ENCODE measurements around the gene MTCL3.
"Not testable (repeated sequence)": the region's sequence is repeated elsewhere in the genome, so short reads cannot be mapped to it uniquely, and the experiment has no call there.

Gene MTCL3

GRCh38 chr6:127466416-127466815 lies 52.7 kb downstream of the MTCL3 start:
- DNase-seq (ENCODE audit: low read depth), result no peak

GRCh38 chr6:127464881-127465459 lies 54.2 kb downstream of the MTCL3 start:
- peak; percentile 52 for DNase-seq (ENCODE audit: low read depth)

GRCh38 chr6:127464161-127464880 lies 54.8 kb downstream of the MTCL3 start:
- no peak for DNase-seq (ENCODE audit: low read depth)

GRCh38 chr6:127463056-127463455 lies 56.1 kb downstream of the MTCL3 start:
- DNase-seq (ENCODE audit: low read depth), result no peak

GRCh38 chr6:127462376-127462775 lies 56.8 kb downstream of the MTCL3 start:
- DNase-seq (ENCODE audit: low read depth), result no peak

GRCh38 chr6:127460465-127460864 lies 58.7 kb downstream of the MTCL3 start:
- DNase-seq (ENCODE audit: low read depth), result no peak

GRCh38 chr6:127459231-127459641 lies 59.9 kb downstream of the MTCL3 start, which contains the start of gene KIAA0408:
TSS of gene KIAA0408 (minus strand) at chr6:127459389. CDS start at chr6:127453981, 5,408 bp downstream.
- no peak for DNase-seq (ENCODE audit: low read depth)

GRCh38 chr6:127458817-127459216 lies 60.3 kb downstream of the MTCL3 start:
- no peak for DNase-seq (ENCODE audit: low read depth)

- no peak for DNase-seq (ENCODE audit: low read depth)
Observed at GRCh38 chr6:127458222-127458621, 60.9 kb downstream of the MTCL3 start.

- DNase-seq (ENCODE audit: low read depth), result no peak
Observed at GRCh38 chr6:127457456-127458064, 61.6 kb downstream of the MTCL3 start.

GRCh38 chr6:127456465-127456864 lies 62.7 kb downstream of the MTCL3 start:
- DNase-seq (ENCODE audit: low read depth), result no peak

GRCh38 chr6:127453845-127454619 lies 65.1 kb downstream of the MTCL3 start:
- no peak for DNase-seq (ENCODE audit: low read depth)

GRCh38 chr6:127452803-127453202 lies 66.3 kb downstream of the MTCL3 start:
- DNase-seq (ENCODE audit: low read depth), result no peak

- DNase-seq (ENCODE audit: low read depth), result no peak
Observed at GRCh38 chr6:127451388-127451787, 67.7 kb downstream of the MTCL3 start.

- no peak for DNase-seq (ENCODE audit: low read depth)
Observed at GRCh38 chr6:127447780-127448179, 71.4 kb downstream of the MTCL3 start.

- no peak for DNase-seq (ENCODE audit: low read depth)
Observed at GRCh38 chr6:127446356-127446755, 72.8 kb downstream of the MTCL3 start.

- no peak for DNase-seq (ENCODE audit: low read depth)
Observed at GRCh38 chr6:127441881-127442280, 77.3 kb downstream of the MTCL3 start.

GRCh38 chr6:127439718-127440117 lies 79.4 kb downstream of the MTCL3 start:
- no peak for DNase-seq (ENCODE audit: low read depth)

GRCh38 chr6:127436578-127437110 lies 82.5 kb downstream of the MTCL3 start:
- no peak for DNase-seq (ENCODE audit: low read depth)

- DNase-seq (ENCODE audit: low read depth), result no peak
Observed at GRCh38 chr6:127435626-127436220, 83.4 kb downstream of the MTCL3 start.

GRCh38 chr6:127434651-127435050 lies 84.5 kb downstream of the MTCL3 start:
- no peak for DNase-seq (ENCODE audit: low read depth)

- DNase-seq (ENCODE audit: low read depth), result not testable (repeated sequence)
Observed at GRCh38 chr6:127428562-127428961, 90.6 kb downstream of the MTCL3 start.

Data from stimulated activated CD4-positive, alpha-beta T cell treated with anti-CD3 and anti-CD28 coated beads, Interleukin-2, amount 100 ng/mL, for 4 hours (primary cell).